Keratinocyte (primary cell): ENCODE data around the gene MEF2B. TPM values are rescaled to one million over a fixed set of nuclear protein-coding genes. Genes with fewer than 3 reads are reported as not detected.

Source experiments
- DNase-seq: peaks from one replicate; pipeline ENCODE4 v3.0.0-alpha.2; 2011; ENCODE audit warnings: low read depth, missing footprints, low spot score
- FAIRE-seq: peaks from 2 replicates; lab custom pipeline; 2011; peaks lifted over from hg19 to GRCh38; lab: Jason Lieb, UNC
- H2AFZ ChIP-seq: 2 replicates; pipeline ENCODE4 v1.6.0; 2012; ENCODE audit warnings: low read length, control low read depth, inconsistent platforms; ENCODE audit not compliant: control insufficient read depth
- H3K27ac ChIP-seq: 2 replicates; pipeline ENCODE4 v1.5.1; 2011; ENCODE audit warnings: low read length; ENCODE audit not compliant: control insufficient read depth, insufficient read depth
- H3K27me3 ChIP-seq: 3 replicates; pipeline ENCODE4 v1.6.0; 2011; ENCODE audit warnings: low read length; ENCODE audit not compliant: control insufficient read depth, insufficient read depth; ENCODE audit errors: extremely low read depth
- H3K36me3 ChIP-seq, 2 experiments: 2 replicates in 1 of 2; 3 replicates in 1 of 2; pipeline ENCODE4 v1.5.1; 2011; ENCODE audit warnings: low read length in 2 of 2, mild to moderate bottlenecking in 1 of 2; ENCODE audit not compliant: control insufficient read depth in 2 of 2, insufficient read depth in 2 of 2; ENCODE audit errors: extremely low read depth in 1 of 2
- H3K4me1 ChIP-seq: 3 replicates; pipeline ENCODE4 v1.5.1; 2011; ENCODE audit warnings: low read length; ENCODE audit not compliant: control insufficient read depth, insufficient read depth; ENCODE audit errors: extremely low read depth
- H3K4me2 ChIP-seq: 3 replicates; pipeline ENCODE4 v1.6.0; 2011; ENCODE audit warnings: low read depth, low read length; ENCODE audit not compliant: control insufficient read depth, insufficient read depth; ENCODE audit errors: extremely low read depth
- H3K4me3 ChIP-seq, 3 experiments: fragments of 200-600 bp in 1 of 3; sonication (generic) in 1 of 3; 2 replicates in 2 of 3; 3 replicates in 1 of 3; pipeline ENCODE4 v1.5.1; 2011 to 2016; ENCODE audit warnings: low read length in 3 of 3, mild to moderate bottlenecking in 3 of 3, control low read depth in 2 of 3, inconsistent platforms in 1 of 3, low read depth in 1 of 3, mixed read lengths in 1 of 3, mixed run types in 1 of 3, moderate library complexity in 1 of 3; ENCODE audit not compliant: control insufficient read depth in 2 of 3, insufficient read depth in 2 of 3; ENCODE audit errors: extremely low read depth in 1 of 3
- H3K79me2 ChIP-seq: 2 replicates; pipeline ENCODE4 v1.6.0; 2012; ENCODE audit warnings: low read length; ENCODE audit not compliant: control insufficient read depth, insufficient read depth
- H3K9ac ChIP-seq: 3 replicates; pipeline ENCODE4 v1.6.0; 2011; ENCODE audit warnings: low read length; ENCODE audit not compliant: control insufficient read depth, insufficient read depth; ENCODE audit errors: extremely low read depth
- H3K9me1 ChIP-seq: 3 replicates; pipeline ENCODE4 v1.6.0; 2011; ENCODE audit warnings: low read length; ENCODE audit not compliant: control insufficient read depth, insufficient read depth; ENCODE audit errors: extremely low read depth
- H3K9me3 ChIP-seq: 2 replicates; pipeline ENCODE4 v1.5.1; 2012; ENCODE audit warnings: low read depth, low read length; ENCODE audit not compliant: control insufficient read depth
- H4K20me1 ChIP-seq: 3 replicates; pipeline ENCODE4 v1.6.0; 2011; ENCODE audit warnings: low read length; ENCODE audit not compliant: control insufficient read depth, insufficient read depth; ENCODE audit errors: extremely low read depth
- EZH2 ChIP-seq: IDR thresholded peaks from one replicate; pipeline ENCODE4 v1.6.1; 2012; ENCODE audit warnings: inconsistent platforms, mild to moderate bottlenecking, low read length, moderate library complexity
- dilution Hi-C: fragments of 300-500 bp; cut with MboI; formaldehyde crosslinking; loops from one replicate; pipeline ENCODE4 v1.7.0; 2020; ENCODE audit warnings: low sequenced_read_pairs; ENCODE audit not compliant: extremely low pct_ligation_motif_present
- polyA plus RNA-seq, 5 experiments: library from polyadenylated mRNA; depleted of rRNA in 3 of 5; stranded (reverse) in 3 of 5; stranded (forward) in 1 of 5; unstranded in 1 of 5; fragments of >200 nt; gene quantifications; 1 replicate in 1 of 5; 2 replicates in 3 of 5; 3 replicates in 1 of 5; pipeline versions ENCODE4 v1.2.1 to v1.2.3, GENCODE V29; 2011 to 2012; ENCODE audit warnings: missing spikeins in 2 of 5, low read depth in 1 of 5, low replicate concordance in 1 of 5
- TF ChIP-seq, protein P1 (sequence below), 3 experiments: IDR thresholded peaks in 1 of 3; conservative IDR thresholded peaks in 1 of 3; optimal IDR thresholded peaks in 1 of 3; 2 replicates in 2 of 3; 3 replicates in 1 of 3; pipeline versions ENCODE3 to v1.5.1; 2011; ENCODE audit warnings: low read length in 3 of 3, mild to moderate bottlenecking in 3 of 3, moderate library complexity in 2 of 3, control low read depth in 1 of 3, inconsistent platforms in 1 of 3; ENCODE audit not compliant: insufficient read depth in 2 of 3; ENCODE audit errors: extremely low read depth in 1 of 3

The MEF2B gene
- polyA plus RNA-seq, 1 donor (not counting 4 experiments of a cell fraction or from before 2014, with no cell fraction given), result 0.05 TPM

DNA sequence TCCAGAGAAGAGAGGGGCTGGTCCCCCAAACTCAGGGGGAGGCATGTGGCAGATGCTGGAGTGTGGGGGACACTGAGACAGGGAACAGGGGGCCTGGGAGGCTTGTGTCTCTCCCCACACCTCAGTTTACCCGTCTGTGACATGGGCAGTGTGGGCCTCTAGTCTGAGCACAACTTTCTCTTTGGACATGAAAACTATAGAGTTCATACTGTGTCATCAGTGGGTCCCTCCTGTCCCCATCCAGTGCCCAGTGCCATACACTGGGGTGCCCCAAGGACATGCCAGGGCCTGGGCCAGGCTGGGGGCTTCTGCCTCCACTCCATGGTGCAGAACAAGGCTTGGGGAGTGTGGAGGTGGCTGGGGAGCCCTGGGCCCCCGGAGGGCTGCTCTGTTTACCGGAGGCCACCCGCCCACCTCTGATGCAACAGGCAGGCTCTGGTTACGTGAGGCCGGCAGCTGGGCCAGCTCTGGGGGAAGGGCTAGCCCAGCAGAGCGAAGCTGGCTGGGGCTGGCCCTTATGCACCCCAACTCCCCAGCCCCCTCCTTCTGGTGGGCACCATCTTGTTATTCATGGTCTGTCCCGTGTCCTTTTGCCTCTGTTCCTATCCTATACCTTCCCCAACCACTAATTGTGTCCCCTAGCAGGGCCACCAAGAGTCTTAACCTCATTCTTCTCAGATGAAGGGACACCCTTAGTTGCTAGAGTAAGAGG lies 1.9 kb upstream of the MEF2B start:
- Histone ChIP-seq H2AFZ (no peak overlapping the region), H3K27me3 (no peaks in the 10 kb centered on the region), H3K79me2 (no peaks in the 10 kb centered on the region), H3K36me3 (no peaks in the 10 kb centered on the region), H3K9me3 (no peaks in the 10 kb centered on the region), H3K9me1 (no peaks in the 10 kb centered on the region), H3K27ac (no peak overlapping the region), H3K4me1 (no peaks in the 10 kb centered on the region), H4K20me1 (peaks cover 5% of the 10 kb centered on the region), H3K4me2 (no peak overlapping the region), H3K4me3 (no peak overlapping the region), H3K9ac (no peak overlapping the region)
- TF ChIP-seq, protein P1, sequence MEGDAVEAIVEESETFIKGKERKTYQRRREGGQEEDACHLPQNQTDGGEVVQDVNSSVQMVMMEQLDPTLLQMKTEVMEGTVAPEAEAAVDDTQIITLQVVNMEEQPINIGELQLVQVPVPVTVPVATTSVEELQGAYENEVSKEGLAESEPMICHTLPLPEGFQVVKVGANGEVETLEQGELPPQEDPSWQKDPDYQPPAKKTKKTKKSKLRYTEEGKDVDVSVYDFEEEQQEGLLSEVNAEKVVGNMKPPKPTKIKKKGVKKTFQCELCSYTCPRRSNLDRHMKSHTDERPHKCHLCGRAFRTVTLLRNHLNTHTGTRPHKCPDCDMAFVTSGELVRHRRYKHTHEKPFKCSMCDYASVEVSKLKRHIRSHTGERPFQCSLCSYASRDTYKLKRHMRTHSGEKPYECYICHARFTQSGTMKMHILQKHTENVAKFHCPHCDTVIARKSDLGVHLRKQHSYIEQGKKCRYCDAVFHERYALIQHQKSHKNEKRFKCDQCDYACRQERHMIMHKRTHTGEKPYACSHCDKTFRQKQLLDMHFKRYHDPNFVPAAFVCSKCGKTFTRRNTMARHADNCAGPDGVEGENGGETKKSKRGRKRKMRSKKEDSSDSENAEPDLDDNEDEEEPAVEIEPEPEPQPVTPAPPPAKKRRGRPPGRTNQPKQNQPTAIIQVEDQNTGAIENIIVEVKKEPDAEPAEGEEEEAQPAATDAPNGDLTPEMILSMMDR (optimal IDR thresholded peaks at IDR 0.05 in 1 of 3, IDR thresholded peaks at IDR 0.05 in 1 of 3, conservative IDR thresholded peaks at IDR 0.05 in 1 of 3; ENCODE audit: extremely low read depth in 1 of 3, insufficient read depth in 2 of 3, low read length in 3 of 3), result no peak
- TF ChIP-seq EZH2, result no peak
- dilution Hi-C loops, result no loop called here
- DNase-seq (no peak), FAIRE-seq (no peak)

DNA sequence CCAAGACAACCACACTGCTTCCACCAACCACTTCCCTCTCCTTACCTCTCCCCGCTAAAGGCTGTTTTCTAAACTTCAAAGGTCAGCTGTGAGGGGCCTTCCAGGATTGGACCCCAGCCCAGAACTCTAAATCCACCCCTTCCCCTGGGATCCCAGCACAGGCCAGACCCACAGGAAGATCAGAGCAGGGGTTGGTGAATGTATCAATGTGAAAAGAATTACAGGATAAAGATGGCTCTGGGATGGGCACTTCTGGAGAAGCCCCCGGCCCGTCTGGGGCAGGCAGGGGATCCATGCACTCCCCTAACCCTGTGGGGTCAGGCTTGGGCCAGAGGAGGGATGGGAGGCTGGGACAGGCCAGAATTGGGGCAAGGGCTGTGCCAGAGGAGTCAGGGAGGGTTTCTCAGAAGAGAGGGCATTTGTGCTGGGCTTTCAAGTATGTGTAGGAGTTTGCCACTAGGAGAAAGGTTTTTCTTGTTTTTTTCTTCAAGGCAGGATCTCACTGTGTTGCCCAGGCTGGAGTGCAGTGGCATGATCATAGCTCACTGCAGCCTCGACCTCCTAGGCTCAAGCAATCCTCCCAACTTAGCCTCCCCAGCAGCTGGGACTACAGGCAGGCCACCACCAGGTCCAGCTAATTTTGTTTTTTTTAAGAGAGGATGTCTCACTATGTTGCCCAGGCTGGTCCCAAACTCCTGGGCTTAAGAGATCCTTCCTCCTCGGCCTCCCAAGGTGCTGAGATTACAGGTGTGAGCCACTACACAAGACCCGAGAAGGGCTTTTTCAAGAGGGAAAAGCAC lies 1.0 kb upstream of the MEF2B start:
- H3K27ac ChIP-seq, result no peak overlapping the region
- H3K36me3 ChIP-seq, result no peaks in the 10 kb centered on the region
- H3K9me3 ChIP-seq, result no peaks in the 10 kb centered on the region
- no peaks in the 10 kb centered on the region for H3K27me3 ChIP-seq
- H3K79me2 ChIP-seq, result no peaks in the 10 kb centered on the region
- no peak overlapping the region for H3K9ac ChIP-seq
- dilution Hi-C loops, result no loop called here
- peaks cover 5% of the 10 kb centered on the region for H4K20me1 ChIP-seq
- no peak overlapping the region for H3K4me3 ChIP-seq
- TF ChIP-seq, protein P1 (optimal IDR thresholded peaks at IDR 0.05 in 1 of 3, IDR thresholded peaks at IDR 0.05 in 1 of 3, conservative IDR thresholded peaks at IDR 0.05 in 1 of 3; ENCODE audit: extremely low read depth in 1 of 3, insufficient read depth in 2 of 3, low read length in 3 of 3), result no peak
- TF ChIP-seq EZH2, result no peak
- no peaks in the 10 kb centered on the region for H3K4me1 ChIP-seq
- no peaks in the 10 kb centered on the region for H3K9me1 ChIP-seq
- H3K4me2 ChIP-seq, result no peak overlapping the region
- H2AFZ ChIP-seq, result no peak overlapping the region
- DNase-seq, result no peak
- FAIRE-seq, result no peak
